A673 (cell line): Measurements from ENCODE around the gene NCKAP5. TPM values are rescaled to one million over a fixed set of nuclear protein-coding genes. Genes with fewer than 3 reads are reported as not detected.

Experiments
- BruUV-seq: library from RNA; stranded (reverse); fragments of 400-500 nt; replicated peaks from 2 replicates; lab custom pipeline; 2021; lab: Mats Ljungman, UMichigan
- CTCF ChIA-PET: fragments of 300-600 bp; sonication (Branson Sonifier 250); formaldehyde crosslinking; loops from one replicate; lab custom pipeline; 2022; ENCODE audit warnings: antibody characterized with exemption; lab: Charles Lee
- POLR2A ChIA-PET: fragments of 300-600 bp; sonication (Branson Sonifier 250); formaldehyde crosslinking; loops from one replicate; lab custom pipeline; 2022; ENCODE audit warnings: antibody characterized with exemption; ENCODE audit not compliant: low non-redundant PET; lab: Charles Lee
- DNase-seq: peaks from one replicate; pipeline ENCODE4 v3.0.0-alpha.2; 2015; ENCODE audit warnings: low spot score
- H3K27ac ChIP-seq: fragments of 200-600 bp; sonication (generic); 2 replicates; pipeline ENCODE4 v1.5.1; 2016; ENCODE audit warnings: mixed run types, low read depth, mild to moderate bottlenecking, mixed read lengths, antibody characterized with exemption, low read length; ENCODE audit not compliant: poor library complexity, severe bottlenecking
- H3K27me3 ChIP-seq: fragments of 200-600 bp; sonication (generic); replicated peaks from 2 replicates; pipeline ENCODE4 v1.6.1; 2017; ENCODE audit warnings: mixed run types, low read depth, mild to moderate bottlenecking, mixed read lengths, antibody characterized with exemption, low read length; ENCODE audit not compliant: insufficient read depth, poor library complexity
- H3K36me3 ChIP-seq: fragments of 200-600 bp; sonication (generic); 2 replicates; pipeline ENCODE4 v1.6.1; 2016; ENCODE audit warnings: mixed run types, mild to moderate bottlenecking, mixed read lengths, antibody characterized with exemption, low read length; ENCODE audit not compliant: insufficient read depth, poor library complexity, severe bottlenecking
- H3K4me1 ChIP-seq: fragments of 200-600 bp; sonication (generic); 2 replicates; pipeline ENCODE4 v1.6.1; 2017; ENCODE audit warnings: mixed run types, mild to moderate bottlenecking, mixed read lengths, antibody characterized with exemption, low read length; ENCODE audit not compliant: insufficient read depth, poor library complexity, severe bottlenecking
- H3K4me3 ChIP-seq: fragments of 200-600 bp; sonication (generic); 2 replicates; pipeline ENCODE4 v1.5.1; 2016; ENCODE audit warnings: low read depth, mixed run types, mild to moderate bottlenecking, mixed read lengths, low read length; ENCODE audit not compliant: poor library complexity, severe bottlenecking
- H3K9me3 ChIP-seq: fragments of 200-600 bp; sonication (generic); 2 replicates; pipeline ENCODE4 v1.6.1; 2016; ENCODE audit warnings: mixed run types, low read depth, mild to moderate bottlenecking, mixed read lengths, antibody characterized with exemption, low read length; ENCODE audit not compliant: poor library complexity, severe bottlenecking
- CTCF ChIP-seq: fragments of 300-800, 200-600 bp; sonication (generic); conservative IDR thresholded peaks from 2 replicates; pipeline ENCODE4 v1.5.1; 2017; ENCODE audit warnings: low read depth, mild to moderate bottlenecking, antibody characterized with exemption, low read length, moderate library complexity, mixed read lengths
- EZH2 ChIP-seq: fragments of 200-600 bp; sonication (generic); IDR thresholded peaks from 2 replicates; pipeline ENCODE4 v1.6.1; 2017; ENCODE audit warnings: borderline replicate concordance, low read depth, mild to moderate bottlenecking, mixed read lengths, antibody characterized with exemption, low read length; ENCODE audit not compliant: poor library complexity, severe bottlenecking
- intact Hi-C: fragments of 100-400 bp; cut with micrococcal nuclease; formaldehyde crosslinking; loops from one replicate; pipeline ENCODE4 v1.10.0; 2022; ENCODE audit not compliant: unreplicated experiment
- total RNA-seq: library from RNA; stranded (reverse); gene quantifications from 2 replicates; pipeline ENCODE4 v1.2.3, GENCODE V29; 2021

The NCKAP5 gene
- total RNA-seq, 1 experiment from 2014 or later: 26.6 TPM

- Histone ChIP-seq H3K36me3 (no peaks in the 10 kb centered on the region), H3K27me3 (no peaks in the 10 kb centered on the region), H3K9me3 (no peaks in the 10 kb centered on the region), H3K4me1 (peaks cover 10% of the 10 kb centered on the region), H3K4me3 (no peak overlapping the region), H3K27ac (peak overlapping the region; percentile 43)
- BruUV-seq: TSS peak; percentile 87
- ChIA-PET CTCF (interaction anchor here (0.6 to 0.7 kb wide), 2 partner anchors 153 to 451 kb away, joined by 4 to 5 read pairs; no protein-coding TSS in a partner anchor), POLR2A (no interaction called here)
- DNase-seq: peak; percentile 63
- intact Hi-C loops: no loop called here
- TF ChIP-seq EZH2: no peak
- TF ChIP-seq CTCF: no peak
Observed at GRCh38 chr2:133326652-133327397, 241.4 kb downstream of the NCKAP5 start.

- CTCF ChIA-PET: no interaction called here
Observed at GRCh38 chr2:133324150-133324561, 244.1 kb downstream of the NCKAP5 start.

GRCh38 chr2:133322909-133323308 lies 245.4 kb downstream of the NCKAP5 start:
- Histone ChIP-seq H3K27ac (no peak overlapping the region), H3K9me3 (no peaks in the 10 kb centered on the region), H3K36me3 (no peaks in the 10 kb centered on the region), H3K27me3 (no peaks in the 10 kb centered on the region), H3K4me1 (peaks cover 10% of the 10 kb centered on the region), H3K4me3 (no peak overlapping the region)
- intact Hi-C loops: no loop called here
- BruUV-seq: no TSS peak
- CTCF ChIA-PET: no interaction called here
- POLR2A ChIA-PET: no interaction called here
- TF ChIP-seq EZH2: no peak
- TF ChIP-seq CTCF: no peak
- no peak for DNase-seq

More at GRCh38 chr2:133324150-133324561, 244.1 kb downstream of the NCKAP5 start:
- intact Hi-C loops: no loop called here
- no peaks in the 10 kb centered on the region for H3K27me3 ChIP-seq
- DNase-seq: no peak
- H3K27ac ChIP-seq: no peak overlapping the region
- H3K4me3 ChIP-seq: no peak overlapping the region
- BruUV-seq: no TSS peak
- no peaks in the 10 kb centered on the region for H3K36me3 ChIP-seq
- POLR2A ChIA-PET: no interaction called here
- TF ChIP-seq EZH2 (no peak), CTCF (no peak)
- peaks cover 10% of the 10 kb centered on the region for H3K4me1 ChIP-seq
- no peaks in the 10 kb centered on the region for H3K9me3 ChIP-seq
